Measurements from ENCODE around the gene TAF6. TPM values are rescaled to one million over a fixed set of nuclear protein-coding genes. Genes with fewer than 3 reads are reported as not detected.

TAF6 gene
- polyA plus RNA-seq, 1 donor = 36.1 TPM

DNA sequence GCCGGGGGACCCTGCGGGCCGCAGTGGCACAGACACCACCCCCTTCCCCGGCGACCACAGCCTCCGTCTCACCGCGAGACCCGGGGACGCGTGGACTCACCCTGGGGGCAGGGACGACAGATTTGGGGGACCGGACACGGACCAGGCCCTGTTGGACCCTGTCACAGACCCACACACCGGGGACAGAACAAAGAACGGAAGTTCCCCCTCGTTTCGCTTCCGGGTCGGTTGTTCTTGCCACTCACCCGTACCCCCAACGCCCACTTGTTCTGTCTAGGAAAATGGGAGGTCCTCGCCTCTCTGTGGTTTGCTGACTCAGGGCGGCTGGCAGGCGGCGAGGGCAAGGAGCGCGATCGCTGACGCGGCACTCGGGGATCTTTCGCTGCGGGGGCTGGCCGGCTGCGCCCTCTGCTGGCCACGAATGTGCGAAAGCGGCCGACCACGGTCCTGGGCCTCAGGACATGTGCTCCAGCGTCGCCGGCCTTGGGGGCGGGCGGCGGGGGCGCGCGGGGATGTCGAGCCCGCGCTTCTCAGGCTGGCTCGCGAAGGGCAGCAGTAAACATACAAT is 37.5 kb downstream of the TAF6 start, which contains the start of gene ZNF3:
Gene ZNF3 (minus strand): TSS at position 189 of the 568 bp plus-strand sequence. CDS start 4,366 bp downstream, outside the sequence.
- peaks cover 34% of the 10 kb centered on the region for H3K4me1 ChIP-seq (ENCODE audit: control insufficient read depth, insufficient read depth, low read length)
- peaks cover 7% of the 10 kb centered on the region for H3K36me3 ChIP-seq (ENCODE audit: control insufficient read depth, insufficient read depth, low read length)
- no CpG with 5 or more reads among the region's 55 CpGs for WGBS (ENCODE audit: insufficient coverage, low lambda C conversion rate)
- H3K9me3 ChIP-seq (ENCODE audit: control insufficient read depth, low read depth, low read length) = no peaks in the 10 kb centered on the region
- H3K4me3 ChIP-seq (ENCODE audit: low read length) = peak within 1 kb of the TSS; percentile 98
- H3K27ac ChIP-seq (ENCODE audit: low read length) = peak within 1 kb of the TSS; percentile 82
- H3K27me3 ChIP-seq (ENCODE audit: control insufficient read depth, insufficient read depth, low read length) = no peaks in the 10 kb centered on the region
- DNase-seq = peak; percentile 99

DNA sequence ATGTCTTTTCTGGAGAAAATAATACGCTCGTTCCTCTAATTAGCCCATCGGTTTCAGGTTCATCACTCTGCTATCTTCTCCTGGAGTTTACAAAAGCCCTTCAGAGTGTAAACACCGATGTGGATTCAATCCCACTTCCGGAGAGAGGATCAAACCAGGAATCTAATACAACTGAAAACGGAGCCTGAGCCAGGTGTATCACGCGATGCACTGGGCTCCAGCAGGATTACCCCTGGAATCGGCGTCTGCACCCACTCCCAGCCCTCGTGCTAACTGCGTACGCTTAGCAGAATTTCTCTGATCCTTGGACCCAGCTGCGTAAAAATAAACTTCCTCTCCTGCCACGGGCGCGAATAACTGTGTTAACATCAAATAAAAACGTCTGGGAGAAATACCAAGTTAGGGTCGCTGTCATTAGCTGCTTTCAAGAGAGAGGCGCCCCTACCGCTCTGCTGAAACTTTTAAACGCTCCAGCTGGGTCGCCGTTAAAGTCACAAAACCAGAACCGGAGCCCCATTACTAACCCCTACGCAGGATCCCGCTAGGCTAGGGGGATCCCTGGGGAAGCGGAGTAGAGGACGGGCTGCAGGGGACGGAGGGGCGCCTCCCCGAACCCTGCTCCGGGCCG is 38.1 kb downstream of the TAF6 start:
- H3K27ac ChIP-seq (ENCODE audit: low read length) = peak overlapping the region; percentile 82
- peaks cover 12% of the 10 kb centered on the region for H3K36me3 ChIP-seq (ENCODE audit: control insufficient read depth, insufficient read depth, low read length)
- DNase-seq = peak in 1 of 2 donors; percentile 71
- H3K4me3 ChIP-seq (ENCODE audit: low read length) = peak overlapping the region; percentile 98
- no peaks in the 10 kb centered on the region for H3K27me3 ChIP-seq (ENCODE audit: control insufficient read depth, insufficient read depth, low read length)
- WGBS (ENCODE audit: insufficient coverage, low lambda C conversion rate) = 0% methylated on average over 4 of the region's 34 CpGs
- no peaks in the 10 kb centered on the region for H3K9me3 ChIP-seq (ENCODE audit: control insufficient read depth, low read depth, low read length)
- peaks cover 37% of the 10 kb centered on the region for H3K4me1 ChIP-seq (ENCODE audit: control insufficient read depth, insufficient read depth, low read length)

DNA sequence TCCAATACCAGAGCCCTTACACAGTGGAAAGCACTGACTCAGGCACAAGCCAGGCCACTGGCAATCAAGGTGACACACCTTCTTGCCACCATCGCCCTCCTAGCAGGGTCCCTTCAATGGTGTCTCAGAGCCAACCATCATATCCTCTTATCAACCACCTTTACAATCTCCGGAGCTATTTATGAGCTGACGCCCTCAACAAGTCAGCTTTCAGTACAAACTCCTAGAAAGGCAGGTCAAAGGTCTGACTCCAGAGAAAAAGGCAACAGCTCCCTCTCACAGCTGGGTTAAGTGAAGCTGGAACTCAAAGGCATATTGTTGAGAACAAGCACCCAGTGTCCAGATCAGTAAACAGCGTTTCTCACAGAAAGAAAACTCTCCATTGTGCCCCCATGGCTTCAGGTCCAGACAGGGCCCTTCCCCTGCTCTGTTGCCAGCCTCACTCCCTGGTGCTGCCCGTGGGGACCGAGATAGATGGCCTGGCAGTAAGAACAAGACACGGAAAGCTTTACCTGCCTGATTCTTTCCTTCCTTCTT is 40.1 kb downstream of the TAF6 start:
- no CpG with 5 or more reads among the region's 7 CpGs for WGBS (ENCODE audit: insufficient coverage, low lambda C conversion rate)
- peaks cover 37% of the 10 kb centered on the region for H3K4me1 ChIP-seq (ENCODE audit: control insufficient read depth, insufficient read depth, low read length)
- H3K9me3 ChIP-seq (ENCODE audit: control insufficient read depth, low read depth, low read length) = peaks cover 2% of the 10 kb centered on the region
- peak overlapping the region; percentile 82 for H3K27ac ChIP-seq (ENCODE audit: low read length)
- H3K36me3 ChIP-seq (ENCODE audit: control insufficient read depth, insufficient read depth, low read length) = peaks cover 32% of the 10 kb centered on the region
- no peaks in the 10 kb centered on the region for H3K27me3 ChIP-seq (ENCODE audit: control insufficient read depth, insufficient read depth, low read length)
- peak; percentile 85 to 92 for DNase-seq
- H3K4me3 ChIP-seq (ENCODE audit: low read length) = peak overlapping the region; percentile 98

DNA sequence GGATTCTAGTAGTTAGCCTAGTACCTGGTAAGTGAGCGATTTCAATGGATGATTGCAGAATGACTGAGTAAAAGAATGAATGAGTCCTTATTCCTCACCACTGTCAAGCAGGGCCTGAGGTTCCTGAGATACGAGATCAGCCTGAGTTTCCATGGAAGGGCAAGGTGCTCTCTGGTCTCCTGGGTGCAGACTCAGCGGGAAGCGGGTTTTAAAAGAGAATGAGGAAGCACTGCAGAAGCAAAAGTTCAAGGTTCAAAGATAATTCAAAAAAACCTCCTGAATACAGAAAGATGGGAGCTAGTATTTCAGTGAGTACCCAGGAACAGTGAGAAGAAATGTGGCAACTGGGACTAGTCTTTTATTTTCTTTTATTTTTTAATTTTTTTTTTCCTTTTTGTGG is 42.0 kb downstream of the TAF6 start:
- DNase-seq = peak; percentile 76 to 87
- H3K36me3 ChIP-seq (ENCODE audit: control insufficient read depth, insufficient read depth, low read length) = peaks cover 50% of the 10 kb centered on the region

DNA sequence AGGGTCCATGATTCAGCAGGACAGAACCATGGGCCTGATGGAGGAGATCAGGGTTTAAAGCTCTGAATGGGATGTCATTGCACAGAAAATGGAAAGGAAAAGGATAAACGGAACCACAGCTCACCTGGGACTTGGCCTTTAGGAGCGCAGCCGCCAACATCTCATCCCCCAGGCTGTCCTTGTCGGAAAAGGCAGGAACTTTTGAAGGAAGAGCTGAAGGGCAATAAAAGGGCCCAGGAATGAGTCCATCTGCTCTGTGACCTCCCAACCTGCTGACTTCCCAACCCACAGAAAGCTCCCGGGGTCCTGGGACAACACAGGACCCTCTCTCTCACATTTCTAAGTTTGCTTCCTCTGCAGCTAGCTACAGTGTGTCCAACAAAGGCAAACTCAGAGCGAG is 43.7 kb downstream of the TAF6 start:
- Histone ChIP-seq H3K27me3 (ENCODE audit: control insufficient read depth, insufficient read depth, low read length) (no peaks in the 10 kb centered on the region), H3K36me3 (ENCODE audit: control insufficient read depth, insufficient read depth, low read length) (peaks cover 68% of the 10 kb centered on the region), H3K9me3 (ENCODE audit: control insufficient read depth, low read depth, low read length) (peaks cover 36% of the 10 kb centered on the region), H3K4me1 (ENCODE audit: control insufficient read depth, insufficient read depth, low read length) (peaks cover 34% of the 10 kb centered on the region), H3K27ac (ENCODE audit: low read length) (no peak overlapping the region), H3K4me3 (ENCODE audit: low read length) (no peak overlapping the region)
- WGBS (ENCODE audit: insufficient coverage, low lambda C conversion rate) = no CpG with 5 or more reads among the region's 6 CpGs
- DNase-seq = no peak

More for the DNA sequence above, 42.0 kb downstream of the TAF6 start:
- Histone ChIP-seq H3K4me3 (ENCODE audit: low read length) (no peak overlapping the region), H3K27me3 (ENCODE audit: control insufficient read depth, insufficient read depth, low read length) (no peaks in the 10 kb centered on the region), H3K27ac (ENCODE audit: low read length) (peak overlapping the region; percentile 82), H3K9me3 (ENCODE audit: control insufficient read depth, low read depth, low read length) (peaks cover 21% of the 10 kb centered on the region), H3K4me1 (ENCODE audit: control insufficient read depth, insufficient read depth, low read length) (peaks cover 34% of the 10 kb centered on the region)
- WGBS (ENCODE audit: insufficient coverage, low lambda C conversion rate) = no CpG with 5 or more reads among the region's 4 CpGs

DNA sequence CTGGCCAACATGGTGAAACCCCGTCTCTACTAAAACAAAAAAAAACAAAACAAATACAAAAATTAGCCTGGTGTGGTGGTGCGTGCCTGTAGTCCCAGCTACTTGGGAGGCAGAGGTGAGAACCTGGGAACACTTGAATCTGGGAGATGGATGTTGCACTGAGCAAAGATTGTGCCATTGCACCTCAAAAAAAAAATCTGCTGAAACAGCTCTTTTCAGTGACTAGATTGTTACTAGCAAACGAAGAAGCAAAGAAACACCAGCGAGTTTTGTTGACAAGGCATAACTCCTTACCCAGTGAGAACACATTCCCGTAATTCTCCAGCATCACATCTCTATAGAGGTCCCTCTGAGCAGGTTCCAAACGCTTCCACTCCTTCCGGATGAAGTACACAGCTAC is 44.3 kb downstream of the TAF6 start:
- DNase-seq = no peak
- 85% methylated on average over 3 of the region's 7 CpGs for WGBS (ENCODE audit: insufficient coverage, low lambda C conversion rate)
- Histone ChIP-seq H3K27me3 (ENCODE audit: control insufficient read depth, insufficient read depth, low read length) (no peaks in the 10 kb centered on the region), H3K4me3 (ENCODE audit: low read length) (no peak overlapping the region), H3K36me3 (ENCODE audit: control insufficient read depth, insufficient read depth, low read length) (peaks cover 74% of the 10 kb centered on the region), H3K9me3 (ENCODE audit: control insufficient read depth, low read depth, low read length) (peaks cover 40% of the 10 kb centered on the region), H3K27ac (ENCODE audit: low read length) (no peak overlapping the region), H3K4me1 (ENCODE audit: control insufficient read depth, insufficient read depth, low read length) (peaks cover 30% of the 10 kb centered on the region)

DNA sequence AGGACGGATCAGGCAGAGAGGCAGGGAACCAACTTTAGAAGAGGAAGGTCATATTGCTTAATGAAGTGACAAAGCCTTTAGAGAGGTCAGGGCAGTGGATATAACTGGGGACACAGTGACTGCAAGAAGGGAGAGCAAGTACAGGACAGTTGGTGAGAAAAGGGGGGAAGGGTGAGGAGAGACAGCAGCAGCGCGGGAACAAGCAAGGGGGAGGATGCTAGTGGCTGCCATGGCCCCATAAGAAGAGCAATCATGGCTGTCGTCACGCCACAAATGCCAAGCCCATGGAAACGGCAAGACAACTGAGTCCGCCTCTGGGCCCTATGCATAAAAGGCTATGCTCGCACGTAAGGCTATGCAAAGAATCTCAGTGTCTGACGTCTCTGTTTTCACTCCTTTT is 46.7 kb downstream of the TAF6 start:
- peaks cover 81% of the 10 kb centered on the region for H3K36me3 ChIP-seq (ENCODE audit: control insufficient read depth, insufficient read depth, low read length)
- no peaks in the 10 kb centered on the region for H3K27me3 ChIP-seq (ENCODE audit: control insufficient read depth, insufficient read depth, low read length)
- DNase-seq = no peak
- H3K4me1 ChIP-seq (ENCODE audit: control insufficient read depth, insufficient read depth, low read length) = peaks cover 10% of the 10 kb centered on the region
- H3K27ac ChIP-seq (ENCODE audit: low read length) = no peak overlapping the region
- 100% methylated on average over 1 of the region's 10 CpGs for WGBS (ENCODE audit: insufficient coverage, low lambda C conversion rate)
- H3K4me3 ChIP-seq (ENCODE audit: low read length) = no peak overlapping the region
- peaks cover 40% of the 10 kb centered on the region for H3K9me3 ChIP-seq (ENCODE audit: control insufficient read depth, low read depth, low read length)

DNA sequence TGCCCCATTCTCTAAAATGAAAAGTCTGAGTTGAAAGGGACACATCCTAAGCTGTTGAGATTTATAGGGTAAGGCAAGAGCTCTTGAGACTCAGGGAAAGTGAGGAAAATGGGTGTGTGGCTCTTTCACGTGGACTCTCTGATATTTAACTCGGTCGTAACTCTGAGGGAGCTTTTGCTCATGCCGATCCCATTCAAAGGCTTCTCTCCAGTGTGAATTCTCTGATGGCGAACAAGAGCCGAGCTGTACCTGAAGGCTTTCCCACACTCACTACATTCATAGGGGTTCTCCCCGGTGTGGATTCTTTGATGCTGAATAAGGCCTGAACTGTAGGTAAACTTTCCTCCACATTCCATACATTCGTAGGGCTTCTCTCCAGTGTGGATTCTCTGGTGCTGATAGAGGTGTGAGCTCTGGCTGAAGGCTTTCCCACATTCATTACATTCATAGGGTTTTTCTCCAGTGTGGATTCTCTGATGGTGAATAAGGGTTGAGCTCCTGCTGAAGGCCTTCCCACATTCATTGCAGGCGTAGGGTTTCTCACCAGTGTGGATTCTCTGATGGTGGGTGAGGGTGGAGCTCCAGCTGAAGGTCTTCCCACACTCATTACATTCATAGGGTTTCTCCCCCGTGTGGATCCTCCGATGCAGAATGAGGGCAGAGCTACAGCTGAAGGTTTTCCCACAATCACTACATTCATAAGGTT is 48.0 kb downstream of the TAF6 start:
- no peak overlapping the region for H3K27ac ChIP-seq (ENCODE audit: low read length)
- no CpG with 5 or more reads among the region's 11 CpGs for WGBS (ENCODE audit: insufficient coverage, low lambda C conversion rate)
- peak in 1 of 2 donors; percentile 22 for DNase-seq
- no peaks in the 10 kb centered on the region for H3K27me3 ChIP-seq (ENCODE audit: control insufficient read depth, insufficient read depth, low read length)
- peaks cover 40% of the 10 kb centered on the region for H3K9me3 ChIP-seq (ENCODE audit: control insufficient read depth, low read depth, low read length)
- H3K4me3 ChIP-seq (ENCODE audit: low read length) = no peak overlapping the region
- H3K4me1 ChIP-seq (ENCODE audit: control insufficient read depth, insufficient read depth, low read length) = no peaks in the 10 kb centered on the region
- peaks cover 74% of the 10 kb centered on the region for H3K36me3 ChIP-seq (ENCODE audit: control insufficient read depth, insufficient read depth, low read length)

DNA sequence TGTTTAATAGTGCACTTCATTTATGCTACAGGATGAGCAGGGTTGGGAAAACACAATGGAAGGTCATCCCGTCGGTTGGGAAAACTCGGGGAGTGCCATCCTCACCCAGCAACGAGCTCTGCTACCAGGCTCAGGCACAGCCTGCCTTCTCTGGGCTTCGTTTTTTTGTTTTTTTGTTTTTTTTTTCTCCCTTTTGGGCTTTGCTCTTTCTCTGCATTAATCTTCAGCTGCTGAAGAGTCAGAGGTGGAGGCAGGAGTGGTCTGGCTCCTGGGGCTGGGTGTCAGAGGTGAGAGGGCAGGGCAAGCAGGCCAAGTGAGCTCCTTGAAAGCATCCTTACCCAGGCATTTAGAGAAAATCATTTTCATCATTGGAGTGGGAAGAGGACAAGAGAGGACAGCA is 49.2 kb downstream of the TAF6 start:
- 100% methylated on average over 5 of the region's 5 CpGs for WGBS (ENCODE audit: insufficient coverage, low lambda C conversion rate)
- Histone ChIP-seq H3K27me3 (ENCODE audit: control insufficient read depth, insufficient read depth, low read length) (no peaks in the 10 kb centered on the region), H3K4me1 (ENCODE audit: control insufficient read depth, insufficient read depth, low read length) (no peaks in the 10 kb centered on the region), H3K9me3 (ENCODE audit: control insufficient read depth, low read depth, low read length) (peaks cover 40% of the 10 kb centered on the region), H3K27ac (ENCODE audit: low read length) (no peak overlapping the region), H3K36me3 (ENCODE audit: control insufficient read depth, insufficient read depth, low read length) (peaks cover 69% of the 10 kb centered on the region), H3K4me3 (ENCODE audit: low read length) (no peak overlapping the region)
- no peak for DNase-seq

DNA sequence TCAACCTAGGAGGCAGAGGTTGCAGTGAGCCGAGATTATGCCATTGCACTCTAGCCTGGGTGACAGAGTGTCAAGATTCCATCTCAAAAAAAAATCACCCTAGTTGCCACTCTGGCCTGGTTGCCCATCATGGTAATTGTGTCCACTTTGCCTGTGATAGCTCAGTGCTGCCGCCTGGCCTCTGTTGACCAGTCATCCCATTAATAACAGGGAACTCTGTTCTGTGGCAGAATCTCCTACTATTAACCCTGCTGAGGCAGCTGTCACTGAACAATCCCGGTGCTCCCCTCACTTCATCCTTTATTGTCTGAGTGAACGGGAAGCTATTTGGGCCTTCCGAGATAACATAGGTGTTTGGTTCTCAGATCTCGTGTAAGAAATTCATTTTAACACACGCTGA is 52.2 kb downstream of the TAF6 start:
- DNase-seq = no peak
- H3K4me1 ChIP-seq (ENCODE audit: control insufficient read depth, insufficient read depth, low read length) = no peaks in the 10 kb centered on the region
- H3K9me3 ChIP-seq (ENCODE audit: control insufficient read depth, low read depth, low read length) = peaks cover 18% of the 10 kb centered on the region
- H3K36me3 ChIP-seq (ENCODE audit: control insufficient read depth, insufficient read depth, low read length) = peaks cover 60% of the 10 kb centered on the region
- WGBS (ENCODE audit: insufficient coverage, low lambda C conversion rate) = no CpG with 5 or more reads among the region's 7 CpGs
- no peak overlapping the region for H3K4me3 ChIP-seq (ENCODE audit: low read length)
- no peak overlapping the region for H3K27ac ChIP-seq (ENCODE audit: low read length)
- no peaks in the 10 kb centered on the region for H3K27me3 ChIP-seq (ENCODE audit: control insufficient read depth, insufficient read depth, low read length)
